C4-2B (cell line): ENCODE data around the gene GPI.

Experiments used
- ZFX ChIP-seq: fragments of 450-650 bp; IDR thresholded peaks from 2 replicates; pipeline ENCODE4 v1.6.1; 2017
- TF ChIP-seq, protein P1 (sequence below): fragments of 450-650 bp; conservative IDR thresholded peaks from 2 replicates; pipeline ENCODE4 v1.5.1; 2017; ENCODE audit warnings: mild to moderate bottlenecking

DNA sequence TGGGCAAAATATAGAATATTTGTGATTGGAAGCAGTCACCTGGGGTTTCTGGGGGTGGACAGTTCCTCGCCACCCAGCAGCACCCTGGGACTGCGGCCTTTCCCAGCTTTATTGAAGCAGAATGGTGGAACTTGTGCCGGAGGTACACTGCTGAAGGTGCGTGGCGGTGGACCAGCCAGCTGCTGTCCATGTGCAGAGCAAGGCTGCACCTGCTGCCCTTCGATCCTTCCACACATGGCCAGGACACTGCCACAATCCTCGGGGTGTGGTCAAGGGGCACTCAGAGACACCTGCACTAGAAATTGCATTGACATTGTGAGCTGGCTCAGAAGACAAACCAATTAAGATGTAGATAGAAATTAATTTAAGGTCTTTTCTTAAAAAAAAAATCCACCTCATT lies 11.4 kb upstream of the GPI start:
- TF ChIP-seq, protein P1, sequence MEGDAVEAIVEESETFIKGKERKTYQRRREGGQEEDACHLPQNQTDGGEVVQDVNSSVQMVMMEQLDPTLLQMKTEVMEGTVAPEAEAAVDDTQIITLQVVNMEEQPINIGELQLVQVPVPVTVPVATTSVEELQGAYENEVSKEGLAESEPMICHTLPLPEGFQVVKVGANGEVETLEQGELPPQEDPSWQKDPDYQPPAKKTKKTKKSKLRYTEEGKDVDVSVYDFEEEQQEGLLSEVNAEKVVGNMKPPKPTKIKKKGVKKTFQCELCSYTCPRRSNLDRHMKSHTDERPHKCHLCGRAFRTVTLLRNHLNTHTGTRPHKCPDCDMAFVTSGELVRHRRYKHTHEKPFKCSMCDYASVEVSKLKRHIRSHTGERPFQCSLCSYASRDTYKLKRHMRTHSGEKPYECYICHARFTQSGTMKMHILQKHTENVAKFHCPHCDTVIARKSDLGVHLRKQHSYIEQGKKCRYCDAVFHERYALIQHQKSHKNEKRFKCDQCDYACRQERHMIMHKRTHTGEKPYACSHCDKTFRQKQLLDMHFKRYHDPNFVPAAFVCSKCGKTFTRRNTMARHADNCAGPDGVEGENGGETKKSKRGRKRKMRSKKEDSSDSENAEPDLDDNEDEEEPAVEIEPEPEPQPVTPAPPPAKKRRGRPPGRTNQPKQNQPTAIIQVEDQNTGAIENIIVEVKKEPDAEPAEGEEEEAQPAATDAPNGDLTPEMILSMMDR, result no peak
- TF ChIP-seq ZFX, result no peak
